AG04450 (cell line): ENCODE measurements around the gene ACBD6. TPM values are rescaled to one million over a fixed set of nuclear protein-coding genes. Genes with fewer than 3 reads are reported as not detected.

Experiments used
- CTCF ChIA-PET: fragments of 300-600, 350-600 bp; formaldehyde crosslinking; extraction: SDS; loops from one replicate; lab custom pipeline; 2022; ENCODE audit warnings: antibody characterized with exemption, inconsistent platforms; lab: Charles Lee
- POLR2A ChIA-PET: fragments of 350-600 bp; formaldehyde crosslinking; extraction: SDS; loops from one replicate; lab custom pipeline; 2021; ENCODE audit warnings: antibody characterized with exemption, inconsistent platforms; lab: Yijun Ruan, JAX
- DNase-seq: peaks from one replicate; pipeline ENCODE4 v3.0.0-alpha.2; 2011; ENCODE audit warnings: low read depth, low spot score
- H3K27ac ChIP-seq: one replicate; pipeline ENCODE4 v1.5.1; 2012; ENCODE audit warnings: low read depth, low read length, control low read depth
- H3K27me3 ChIP-seq: one replicate; pipeline ENCODE4 v1.6.0; 2012; ENCODE audit warnings: low read length; ENCODE audit not compliant: control insufficient read depth, insufficient read depth
- H3K4me3 ChIP-seq: 2 replicates; pipeline ENCODE4 v1.5.1; 2011; ENCODE audit warnings: mild to moderate bottlenecking, low read depth, low read length, control low read depth
- H3K9me3 ChIP-seq: 2 replicates; pipeline ENCODE4 v1.5.1; 2012; ENCODE audit warnings: low read length; ENCODE audit not compliant: control insufficient read depth, insufficient read depth
- CTCF ChIP-seq: IDR thresholded peaks from 2 replicates; pipeline ENCODE4 v1.5.1; 2011; ENCODE audit warnings: low read depth, low read length, control low read depth, inconsistent platforms
- polyA plus RNA-seq: library from polyadenylated mRNA; depleted of rRNA; stranded (reverse); fragments of >200 nt; gene quantifications from 2 replicates; pipeline ENCODE4 v1.2.3, GENCODE V29; 2011

The ACBD6 gene
- polyA plus RNA-seq, 1 experiment = 87.6 TPM

GRCh38 chr1:180271272-180272255, 230.8 kb downstream of the ACBD6 start:
- DNase-seq = peak; percentile 68
- TF ChIP-seq CTCF = no peak
- Histone ChIP-seq H3K27me3 (no peaks in the 10 kb centered on the region), H3K4me3 (no peak overlapping the region), H3K27ac (peak overlapping the region; percentile 57), H3K9me3 (no peaks in the 10 kb centered on the region)
- ChIA-PET POLR2A (interaction anchor here (0.6 to 0.9 kb wide), 2 partner anchors 10 to 22 kb away, joined by 3 to 7 read pairs; no protein-coding TSS in a partner anchor), CTCF (interaction anchor here (2.4 kb wide), 1 partner anchor 211 kb away, joined by 7 read pairs; no protein-coding TSS in a partner anchor)

- peak overlapping the region; percentile 57 for H3K27ac ChIP-seq
- no peak for DNase-seq
- TF ChIP-seq CTCF = no peak
- ChIA-PET CTCF (interaction anchor here (0.6 to 2.4 kb wide), 3 partner anchors 10 to 212 kb away, joined by 3 to 7 read pairs (median 3); no protein-coding TSS in a partner anchor), POLR2A (interaction anchor here (0.6 to 0.9 kb wide), 2 partner anchors 9 to 23 kb away, joined by 3 to 7 read pairs; no protein-coding TSS in a partner anchor)
- no peaks in the 10 kb centered on the region for H3K9me3 ChIP-seq
- H3K27me3 ChIP-seq = no peaks in the 10 kb centered on the region
- no peak overlapping the region for H3K4me3 ChIP-seq
These were observed 231.7 kb downstream of the ACBD6 start for GRCh38 chr1:180270530-180271271.

GRCh38 chr1:180269645-180270529, 232.5 kb downstream of the ACBD6 start:
- TF ChIP-seq CTCF = peak; percentile 56
- no peak for DNase-seq
- Histone ChIP-seq H3K27ac (no peak overlapping the region), H3K4me3 (no peak overlapping the region), H3K27me3 (no peaks in the 10 kb centered on the region), H3K9me3 (no peaks in the 10 kb centered on the region)
- POLR2A ChIA-PET = no interaction called here
- CTCF ChIA-PET = interaction anchor here (0.6 to 2.4 kb wide), 3 partner anchors 9 to 213 kb away, joined by 3 to 7 read pairs (median 3); no protein-coding TSS in a partner anchor

GRCh38 chr1:180268556-180269075, 233.8 kb downstream of the ACBD6 start:
- no peak for DNase-seq
- CTCF ChIA-PET = interaction anchor here (1.4 kb wide), 1 partner anchor 16 kb away, joined by 5 read pairs; no protein-coding TSS in a partner anchor
- Histone ChIP-seq H3K4me3 (no peak overlapping the region), H3K27me3 (no peaks in the 10 kb centered on the region), H3K27ac (no peak overlapping the region), H3K9me3 (no peaks in the 10 kb centered on the region)
- POLR2A ChIA-PET = no interaction called here
- TF ChIP-seq CTCF = no peak
